ENCODE results near the gene TCF3. TPM values are rescaled to one million over a fixed set of nuclear protein-coding genes. Genes with fewer than 3 reads are reported as not detected.

The TCF3 gene
- total RNA-seq, 1 experiment from 2014 or later, result 304 TPM

DNA sequence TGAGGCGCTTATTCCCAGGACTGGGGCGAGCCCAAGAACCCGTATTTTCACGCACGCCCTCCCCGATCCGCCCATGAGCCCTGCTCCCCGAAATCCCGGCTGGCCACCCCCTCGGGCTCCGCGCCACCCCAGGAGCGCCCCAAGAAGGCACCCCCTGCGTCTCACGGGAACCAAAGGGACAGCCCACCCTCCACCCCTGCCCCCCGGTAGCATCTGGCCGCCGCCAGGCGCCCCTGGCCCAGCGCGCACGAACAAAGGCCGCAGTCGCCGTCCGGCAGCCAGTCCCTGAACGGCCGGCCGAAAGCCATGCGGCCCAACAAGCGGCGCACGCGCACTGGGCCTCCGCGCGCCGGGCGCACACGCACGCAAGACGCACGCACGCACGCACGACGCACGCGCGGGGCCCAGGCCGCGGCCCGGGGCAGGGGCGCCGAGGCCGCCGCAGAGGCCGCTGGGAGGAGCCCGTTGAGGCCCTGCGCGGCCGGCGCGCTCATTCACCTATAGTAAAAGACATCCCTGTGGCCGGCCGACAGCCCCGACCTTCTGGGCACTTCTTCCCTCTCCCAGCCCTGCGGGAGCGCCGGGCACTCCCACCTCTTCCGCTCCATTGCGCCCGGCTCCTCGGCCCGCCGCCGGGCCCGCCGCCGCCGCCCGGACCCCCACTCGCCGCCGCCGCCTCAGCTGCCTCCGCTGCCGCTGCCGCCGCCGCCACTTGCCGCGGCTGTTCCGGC, 60.2 kb downstream of the TCF3 start:
- H4K5ac ChIP-seq (ENCODE audit: insufficient read length, low read depth, low read length), result peak overlapping the region; percentile 20

More for the DNA sequence above, 60.2 kb downstream of the TCF3 start:
- Histone ChIP-seq H3K79me2 (ENCODE audit: insufficient read depth, low read length) (peaks cover 10% of the 10 kb centered on the region; the same call in 1 of the 2 replicates), H2BK15ac (ENCODE audit: low read depth, low read length) (no peak overlapping the region), H3K79me1 (ENCODE audit: insufficient read depth, low read depth, low read length, poor library complexity, severe bottlenecking) (peaks cover 2% of the 10 kb centered on the region), H3K9me3 (ENCODE audit: control insufficient read depth, low read depth, low read length) (no peaks in the 10 kb centered on the region), H2BK12ac (ENCODE audit: insufficient read length, low read depth, low read length) (no peak overlapping the region), H3K4me1 (ENCODE audit: insufficient read depth, low read length) (no peaks in the 10 kb centered on the region), H2AK5ac (ENCODE audit: insufficient read length, low read length) (no peak overlapping the region), H3K27ac (ENCODE audit: insufficient read length, low read depth, low read length) (peak overlapping the region; percentile 78), H2BK20ac (ENCODE audit: low read depth, low read length, poor library complexity, severe bottlenecking) (no peak overlapping the region), H3K23me2 (ENCODE audit: insufficient read length, low read depth, low read length, poor library complexity, severe bottlenecking) (peaks cover 12% of the 10 kb centered on the region), H2BK5ac (ENCODE audit: insufficient read length, low read length) (no peak overlapping the region), H3K14ac (ENCODE audit: insufficient read depth, low read length) (peak overlapping the region; percentile 99), H3K56ac (ENCODE audit: insufficient read length, low read depth, low read length) (no peak overlapping the region), H3K27me3 (ENCODE audit: insufficient read depth, low read length) (no peaks in the 10 kb centered on the region), H4K8ac (replicated peaks; ENCODE audit: insufficient read length, low read depth, low read length) (no peak overlapping the region), H3K9ac (ENCODE audit: extremely low read depth, insufficient read length, low read length) (peak overlapping the region; percentile 81), H3K23ac (ENCODE audit: insufficient read length, low read depth, low read length) (no peak overlapping the region), H2BK120ac (ENCODE audit: low read depth, low read length, poor library complexity, severe bottlenecking) (peak overlapping the region; percentile 96), H4K20me1 (ENCODE audit: control insufficient read depth, insufficient read depth, insufficient read length) (no peaks in the 10 kb centered on the region), H4K91ac (ENCODE audit: insufficient read length, low read depth, low read length) (peak overlapping the region; percentile 98), H3K4me2 (ENCODE audit: insufficient read depth, insufficient read length, low read length) (peak overlapping the region; percentile 77), H3T11ph (ENCODE audit: low read length) (peak overlapping the region; percentile 78), H2AFZ (ENCODE audit: low read length) (no peak overlapping the region), H3K4ac (ENCODE audit: low read depth, low read length) (peak overlapping the region; percentile 93), H3K18ac (ENCODE audit: insufficient read length, low read depth, low read length) (peak overlapping the region; percentile 100)
- H3K27me3 Mint-ChIP-seq (ENCODE audit: low read depth), result peaks cover 1% of the 10 kb centered on the region; the same call in 1 of the 2 replicates
- H3K27ac Mint-ChIP-seq, result peak overlapping the region; percentile 47 to 97 (median 97); a peak in 4 of 7 replicates
- TF ChIP-seq, protein P1, sequence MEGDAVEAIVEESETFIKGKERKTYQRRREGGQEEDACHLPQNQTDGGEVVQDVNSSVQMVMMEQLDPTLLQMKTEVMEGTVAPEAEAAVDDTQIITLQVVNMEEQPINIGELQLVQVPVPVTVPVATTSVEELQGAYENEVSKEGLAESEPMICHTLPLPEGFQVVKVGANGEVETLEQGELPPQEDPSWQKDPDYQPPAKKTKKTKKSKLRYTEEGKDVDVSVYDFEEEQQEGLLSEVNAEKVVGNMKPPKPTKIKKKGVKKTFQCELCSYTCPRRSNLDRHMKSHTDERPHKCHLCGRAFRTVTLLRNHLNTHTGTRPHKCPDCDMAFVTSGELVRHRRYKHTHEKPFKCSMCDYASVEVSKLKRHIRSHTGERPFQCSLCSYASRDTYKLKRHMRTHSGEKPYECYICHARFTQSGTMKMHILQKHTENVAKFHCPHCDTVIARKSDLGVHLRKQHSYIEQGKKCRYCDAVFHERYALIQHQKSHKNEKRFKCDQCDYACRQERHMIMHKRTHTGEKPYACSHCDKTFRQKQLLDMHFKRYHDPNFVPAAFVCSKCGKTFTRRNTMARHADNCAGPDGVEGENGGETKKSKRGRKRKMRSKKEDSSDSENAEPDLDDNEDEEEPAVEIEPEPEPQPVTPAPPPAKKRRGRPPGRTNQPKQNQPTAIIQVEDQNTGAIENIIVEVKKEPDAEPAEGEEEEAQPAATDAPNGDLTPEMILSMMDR (conservative IDR thresholded peaks at IDR 0.05), result no peak
- H3K9me3 Mint-ChIP-seq, result no peaks in the 10 kb centered on the region
- peaks cover 7 to 33% (median 18%) of the 10 kb centered on the region in 3 experiments; a peak in 6 of 7 replicates for H3K36me3 Mint-ChIP-seq (ENCODE audit: insufficient read depth in 1 of 3, low read depth in 3 of 3)
- H3K4me1 Mint-ChIP-seq, result peaks cover 16 to 20% of the 10 kb centered on the region in 2 experiments
- DNase-seq, result peak; percentile 84
- H3K4me3 Mint-ChIP-seq, result peak overlapping the region; percentile 83 to 87
- no CpG with 5 or more reads among the region's 94 CpGs for WGBS (ENCODE audit: extremely low coverage, insufficient read length, low lambda C conversion rate)

Data from H9 (cell line).